ENCODE results near the gene SIVA1.
A peak's percentile ranks its signal among the peaks of the same experiment; 100 is the strongest.

SIVA1 gene

GRCh38 chr14:104735830-104736642 is 16.9 kb upstream of the SIVA1 start:
- H3K27me3 Mint-ChIP-seq = peaks cover 7 to 23% of the 10 kb centered on the region in 2 donors
- H3K36me3 Mint-ChIP-seq = no peaks in the 10 kb centered on the region
- H3K9me3 Mint-ChIP-seq = no peaks in the 10 kb centered on the region
- no peak for ATAC-seq (replicated peaks)
- no peak for DNase-seq
- H3K4me1 Mint-ChIP-seq = peaks cover 2 to 11% of the 10 kb centered on the region in 2 donors
- H3K4me3 Mint-ChIP-seq = no peak overlapping the region
- peak overlapping the region; percentile 42 for H3K27ac Mint-ChIP-seq

GRCh38 chr14:104738375-104739019 is 14.4 kb upstream of the SIVA1 start:
- Mint-ChIP-seq H3K36me3 (no peaks in the 10 kb centered on the region), H3K27me3 (peaks cover 7 to 23% of the 10 kb centered on the region in 2 donors)
- no peak for ATAC-seq (replicated peaks)

GRCh38 chr14:104739026-104739425 is 13.9 kb upstream of the SIVA1 start:
- Mint-ChIP-seq H3K36me3 (no peaks in the 10 kb centered on the region), H3K9me3 (no peaks in the 10 kb centered on the region), H3K27ac (no peak overlapping the region), H3K4me1 (peaks cover 6 to 11% of the 10 kb centered on the region in 2 donors), H3K4me3 (no peak overlapping the region), H3K27me3 (peaks cover 7 to 23% of the 10 kb centered on the region in 2 donors)
- ATAC-seq (replicated peaks) (no peak), DNase-seq (no peak)

More at GRCh38 chr14:104738375-104739019, 14.4 kb upstream of the SIVA1 start:
- Mint-ChIP-seq H3K4me1 (peaks cover 6 to 11% of the 10 kb centered on the region in 2 donors), H3K4me3 (no peak overlapping the region), H3K27ac (no peak overlapping the region), H3K9me3 (no peaks in the 10 kb centered on the region)
- DNase-seq = no peak

GRCh38 chr14:104739546-104740516 is 13.1 kb upstream of the SIVA1 start:
- H3K9me3 Mint-ChIP-seq = no peaks in the 10 kb centered on the region
- peaks cover 6 to 11% of the 10 kb centered on the region in 2 donors for H3K4me1 Mint-ChIP-seq
- no peaks in the 10 kb centered on the region for H3K36me3 Mint-ChIP-seq
- H3K27ac Mint-ChIP-seq = no peak overlapping the region
- ATAC-seq (replicated peaks) (no peak), DNase-seq (no peak)
- no peak overlapping the region for H3K4me3 Mint-ChIP-seq
- peaks cover 7 to 23% of the 10 kb centered on the region in 2 donors for H3K27me3 Mint-ChIP-seq

GRCh38 chr14:104741108-104741802 is 11.7 kb upstream of the SIVA1 start:
- Mint-ChIP-seq H3K4me1 (peaks cover 9 to 10% of the 10 kb centered on the region in 2 donors), H3K27ac (no peak overlapping the region), H3K4me3 (no peak overlapping the region), H3K9me3 (no peaks in the 10 kb centered on the region), H3K36me3 (no peaks in the 10 kb centered on the region), H3K27me3 (peaks cover 7 to 18% of the 10 kb centered on the region in 2 donors)
- DNase-seq = no peak
- no peak for ATAC-seq (replicated peaks)

- peak; percentile 54 to 73 for ATAC-seq (replicated peaks)
- H3K9me3 Mint-ChIP-seq = no peaks in the 10 kb centered on the region
- no peak for DNase-seq
- peak overlapping the region; percentile 59 for H3K27ac Mint-ChIP-seq
- H3K4me3 Mint-ChIP-seq = no peak overlapping the region
- no peaks in the 10 kb centered on the region for H3K36me3 Mint-ChIP-seq
- peaks cover 7 to 18% of the 10 kb centered on the region in 2 donors for H3K27me3 Mint-ChIP-seq
- peaks cover 7 to 9% of the 10 kb centered on the region in 2 donors for H3K4me1 Mint-ChIP-seq
These were observed 11.1 kb upstream of the SIVA1 start for GRCh38 chr14:104741803-104742251.

GRCh38 chr14:104742586-104743455 is 10.1 kb upstream of the SIVA1 start:
- peaks cover 4 to 12% of the 10 kb centered on the region in 2 donors for H3K27me3 Mint-ChIP-seq
- ATAC-seq (replicated peaks) (no peak), DNase-seq (no peak)
- no peak overlapping the region for H3K4me3 Mint-ChIP-seq
- peak overlapping the region; percentile 14 for H3K27ac Mint-ChIP-seq
- peaks cover 7 to 9% of the 10 kb centered on the region in 2 donors for H3K4me1 Mint-ChIP-seq
- no peaks in the 10 kb centered on the region for H3K36me3 Mint-ChIP-seq
- no peaks in the 10 kb centered on the region for H3K9me3 Mint-ChIP-seq

GRCh38 chr14:104743461-104744380 is 9.2 kb upstream of the SIVA1 start:
- H3K27ac Mint-ChIP-seq = no peak overlapping the region
- ATAC-seq (replicated peaks) (no peak), DNase-seq (no peak)

GRCh38 chr14:104744484-104744883 is 8.5 kb upstream of the SIVA1 start:
- ATAC-seq (replicated peaks) (no peak), DNase-seq (no peak)
- Mint-ChIP-seq H3K4me3 (no peak overlapping the region), H3K36me3 (no peaks in the 10 kb centered on the region), H3K4me1 (peaks cover 9 to 15% of the 10 kb centered on the region in 2 donors), H3K27me3 (peaks cover 4 to 7% of the 10 kb centered on the region in 2 donors), H3K9me3 (no peaks in the 10 kb centered on the region), H3K27ac (no peak overlapping the region)

More at GRCh38 chr14:104743461-104744380, 9.2 kb upstream of the SIVA1 start:
- H3K36me3 Mint-ChIP-seq = no peaks in the 10 kb centered on the region
- H3K4me3 Mint-ChIP-seq = no peak overlapping the region
- peaks cover 4 to 8% of the 10 kb centered on the region in 2 donors for H3K27me3 Mint-ChIP-seq
- H3K4me1 Mint-ChIP-seq = peaks cover 7 to 9% of the 10 kb centered on the region in 2 donors
- no peaks in the 10 kb centered on the region for H3K9me3 Mint-ChIP-seq

GRCh38 chr14:104745431-104745830 is 7.5 kb upstream of the SIVA1 start:
- no peak overlapping the region for H3K27ac Mint-ChIP-seq
- peaks cover 0 to 1% of the 10 kb centered on the region in 2 donors for H3K27me3 Mint-ChIP-seq
- H3K36me3 Mint-ChIP-seq = no peaks in the 10 kb centered on the region
- H3K4me1 Mint-ChIP-seq = peaks cover 7 to 9% of the 10 kb centered on the region in 2 donors
- ATAC-seq (replicated peaks) (no peak), DNase-seq (no peak)
- H3K4me3 Mint-ChIP-seq = no peak overlapping the region
- no peaks in the 10 kb centered on the region for H3K9me3 Mint-ChIP-seq

GRCh38 chr14:104746071-104746545 is 6.8 kb upstream of the SIVA1 start:
- no peaks in the 10 kb centered on the region for H3K27me3 Mint-ChIP-seq
- DNase-seq (no peak), ATAC-seq (replicated peaks) (peak; percentile 34 to 46)
- H3K9me3 Mint-ChIP-seq = no peaks in the 10 kb centered on the region
- no peak overlapping the region for H3K27ac Mint-ChIP-seq
- no peaks in the 10 kb centered on the region for H3K36me3 Mint-ChIP-seq
- H3K4me3 Mint-ChIP-seq = no peak overlapping the region
- H3K4me1 Mint-ChIP-seq = peaks cover 7 to 8% of the 10 kb centered on the region in 2 donors

GRCh38 chr14:104746934-104747481 is 5.9 kb upstream of the SIVA1 start:
- peaks cover 2 to 8% of the 10 kb centered on the region in 2 donors for H3K4me1 Mint-ChIP-seq
- no peaks in the 10 kb centered on the region for H3K36me3 Mint-ChIP-seq
- H3K9me3 Mint-ChIP-seq = no peaks in the 10 kb centered on the region
- H3K27me3 Mint-ChIP-seq = no peaks in the 10 kb centered on the region
- ATAC-seq (replicated peaks) (no peak), DNase-seq (no peak)
- H3K4me3 Mint-ChIP-seq = no peak overlapping the region
- H3K27ac Mint-ChIP-seq = no peak overlapping the region

Measured in stimulated activated naive B cell treated with anti-CD40 and anti-IgM and Interleukin-4, amounts not matched to agents 10 μg/mL and 1 μg/mL and 100 μg/mL, for 72 hours (primary cell).